DOHH2 (cell line): ENCODE measurements around the gene THSD7A.

Source experiments
- H3F3A ChIP-seq: fragments of 200-600 bp; sonication (generic), shearing (Covaris generic); 2 replicates; pipeline ENCODE4 v1.6.0; 2016; ENCODE audit warnings: antibody characterized with exemption, mild to moderate bottlenecking; ENCODE audit not compliant: control insufficient read depth, insufficient read depth
- H3K27ac ChIP-seq: fragments of 200-600 bp; sonication (generic); 2 replicates; pipeline ENCODE4 v1.5.1; 2014; ENCODE audit warnings: low read depth, mild to moderate bottlenecking, low read length, moderate library complexity
- H3K27me3 ChIP-seq: fragments of 200-600 bp; sonication (generic); 2 replicates; pipeline ENCODE4 v1.6.1; 2014; ENCODE audit warnings: mild to moderate bottlenecking, low read length, mixed read lengths; ENCODE audit not compliant: control insufficient read depth
- H3K36me3 ChIP-seq: fragments of 200-600 bp; sonication (generic); 2 replicates; pipeline ENCODE4 v1.6.1; 2014; ENCODE audit warnings: mild to moderate bottlenecking, low read length, moderate library complexity, mixed read lengths; ENCODE audit not compliant: control insufficient read depth
- H3K4me1 ChIP-seq: fragments of 200-600 bp; sonication (generic); 2 replicates; pipeline ENCODE4 v1.6.1; 2014; ENCODE audit warnings: mild to moderate bottlenecking, low read length, mixed read lengths; ENCODE audit not compliant: control insufficient read depth
- H3K4me2 ChIP-seq: fragments of 200-600 bp; sonication (generic); 2 replicates; pipeline ENCODE4 v1.6.0; 2014; ENCODE audit warnings: mild to moderate bottlenecking, low read length, moderate library complexity
- H3K4me3 ChIP-seq: fragments of 200-600 bp; sonication (generic); 2 replicates; pipeline ENCODE4 v1.5.1; 2014; ENCODE audit warnings: mild to moderate bottlenecking, low read length, mixed read lengths
- H3K79me2 ChIP-seq: fragments of 200-600 bp; sonication (generic); 2 replicates; pipeline ENCODE4 v1.6.1; 2014; ENCODE audit warnings: mild to moderate bottlenecking, low read length, mixed read lengths; ENCODE audit not compliant: control insufficient read depth
- H3K9me2 ChIP-seq: fragments of 200-600 bp; sonication (generic); replicated peaks from 2 replicates; pipeline ENCODE4 v1.6.1; 2014; ENCODE audit warnings: mild to moderate bottlenecking, low read length, mixed read lengths; ENCODE audit not compliant: control insufficient read depth
- H3K9me3 ChIP-seq: fragments of 200-600 bp; sonication (generic); 2 replicates; pipeline ENCODE4 v1.6.1; 2014; ENCODE audit warnings: antibody characterized with exemption, low read length, mixed read lengths; ENCODE audit not compliant: control insufficient read depth, insufficient read depth
- H4K20me1 ChIP-seq: fragments of 200-600 bp; sonication (generic); 2 replicates; pipeline ENCODE4 v1.6.0; 2014; ENCODE audit warnings: low read depth, mild to moderate bottlenecking, antibody characterized with exemption, low read length, moderate library complexity; ENCODE audit not compliant: control insufficient read depth, insufficient read depth
- EZH2phosphoT487 ChIP-seq: fragments of 200-600 bp; sonication (generic); IDR thresholded peaks from 2 replicates; pipeline ENCODE4 v1.6.1; 2017; ENCODE audit warnings: borderline replicate concordance, mild to moderate bottlenecking, antibody characterized with exemption, low read length, moderate library complexity, mixed read lengths
- TF ChIP-seq, protein P1 (sequence below): fragments of 200-600 bp; sonication (generic); IDR thresholded peaks from one replicate; pipeline ENCODE4 v1.5.1; 2014; ENCODE audit warnings: antibody characterized with exemption, mild to moderate bottlenecking, low read depth, low read length; ENCODE audit not compliant: poor library complexity, severe bottlenecking

The THSD7A gene

GRCh38 chr7:11473220-11473619 is 358.8 kb downstream of the THSD7A start:
- no peak overlapping the region for H3K4me3 ChIP-seq
- no peaks in the 10 kb centered on the region for H3K9me3 ChIP-seq
- H3K79me2 ChIP-seq: no peaks in the 10 kb centered on the region
- no peak for TF ChIP-seq EZH2phosphoT487
- TF ChIP-seq, protein P1, sequence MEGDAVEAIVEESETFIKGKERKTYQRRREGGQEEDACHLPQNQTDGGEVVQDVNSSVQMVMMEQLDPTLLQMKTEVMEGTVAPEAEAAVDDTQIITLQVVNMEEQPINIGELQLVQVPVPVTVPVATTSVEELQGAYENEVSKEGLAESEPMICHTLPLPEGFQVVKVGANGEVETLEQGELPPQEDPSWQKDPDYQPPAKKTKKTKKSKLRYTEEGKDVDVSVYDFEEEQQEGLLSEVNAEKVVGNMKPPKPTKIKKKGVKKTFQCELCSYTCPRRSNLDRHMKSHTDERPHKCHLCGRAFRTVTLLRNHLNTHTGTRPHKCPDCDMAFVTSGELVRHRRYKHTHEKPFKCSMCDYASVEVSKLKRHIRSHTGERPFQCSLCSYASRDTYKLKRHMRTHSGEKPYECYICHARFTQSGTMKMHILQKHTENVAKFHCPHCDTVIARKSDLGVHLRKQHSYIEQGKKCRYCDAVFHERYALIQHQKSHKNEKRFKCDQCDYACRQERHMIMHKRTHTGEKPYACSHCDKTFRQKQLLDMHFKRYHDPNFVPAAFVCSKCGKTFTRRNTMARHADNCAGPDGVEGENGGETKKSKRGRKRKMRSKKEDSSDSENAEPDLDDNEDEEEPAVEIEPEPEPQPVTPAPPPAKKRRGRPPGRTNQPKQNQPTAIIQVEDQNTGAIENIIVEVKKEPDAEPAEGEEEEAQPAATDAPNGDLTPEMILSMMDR: no peak
- no peaks in the 10 kb centered on the region for H3K4me1 ChIP-seq
- H4K20me1 ChIP-seq: no peaks in the 10 kb centered on the region
- no peaks in the 10 kb centered on the region for H3K9me2 ChIP-seq
- no peaks in the 10 kb centered on the region for H3F3A ChIP-seq
- no peaks in the 10 kb centered on the region for H3K36me3 ChIP-seq
- no peak overlapping the region for H3K4me2 ChIP-seq
- no peak overlapping the region for H3K27ac ChIP-seq
- no peaks in the 10 kb centered on the region for H3K27me3 ChIP-seq

DNA sequence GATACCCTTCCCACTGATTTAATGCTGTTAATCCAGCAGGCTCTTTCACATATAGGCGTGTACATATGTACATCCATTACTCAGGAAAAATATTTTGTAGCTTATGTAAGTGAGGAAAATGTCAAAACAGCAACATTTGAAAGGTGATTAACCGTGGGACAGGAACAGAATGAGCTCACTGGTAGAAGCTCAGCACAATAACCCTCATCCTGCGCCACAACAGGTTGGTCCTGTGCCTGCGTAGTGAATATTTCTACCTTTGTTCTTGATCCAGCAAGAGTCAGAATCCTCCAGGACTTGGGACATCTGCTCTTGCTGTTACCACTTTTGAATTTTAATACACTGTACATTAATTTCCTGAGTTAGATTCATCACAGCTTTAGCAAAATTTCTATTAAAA is 359.4 kb downstream of the THSD7A start:
- TF ChIP-seq, protein P1: no peak
- Histone ChIP-seq H4K20me1 (no peaks in the 10 kb centered on the region), H3K4me1 (no peaks in the 10 kb centered on the region), H3K27me3 (no peaks in the 10 kb centered on the region), H3K9me2 (no peaks in the 10 kb centered on the region), H3K27ac (no peak overlapping the region), H3F3A (no peaks in the 10 kb centered on the region), H3K36me3 (no peaks in the 10 kb centered on the region), H3K4me2 (no peak overlapping the region), H3K9me3 (no peaks in the 10 kb centered on the region), H3K79me2 (no peaks in the 10 kb centered on the region), H3K4me3 (no peak overlapping the region)

- no peaks in the 10 kb centered on the region for H3K36me3 ChIP-seq
- no peak overlapping the region for H3K27ac ChIP-seq
- H3K4me1 ChIP-seq: no peaks in the 10 kb centered on the region
- no peak overlapping the region for H3K4me2 ChIP-seq
- no peaks in the 10 kb centered on the region for H3K9me3 ChIP-seq
- no peaks in the 10 kb centered on the region for H3K9me2 ChIP-seq
- H4K20me1 ChIP-seq: no peaks in the 10 kb centered on the region
- H3K79me2 ChIP-seq: no peaks in the 10 kb centered on the region
- H3F3A ChIP-seq: no peaks in the 10 kb centered on the region
- TF ChIP-seq, protein P1: no peak
- no peak for TF ChIP-seq EZH2phosphoT487
- H3K4me3 ChIP-seq: no peak overlapping the region
- no peaks in the 10 kb centered on the region for H3K27me3 ChIP-seq
These were observed 360.7 kb downstream of the THSD7A start for GRCh38 chr7:11471255-11471654.
